Adrenal gland (tissue), 5 donors: ENCODE results near the gene RRAGB.

Experiments used
- CTCF ChIP-seq, 6 experiments: fragments of 450-650 bp in 4 of 6; fragments of 200-600 bp in 2 of 6; sonication (generic) in 1 of 6; IDR thresholded peaks; 1 replicate in 5 of 6; 2 replicates in 1 of 6; pipeline versions ENCODE4 v1.5.1 to v1.8.0; 2016 to 2021; ENCODE audit warnings: antibody characterized with exemption in 6 of 6, mild to moderate bottlenecking in 2 of 6, moderate library complexity in 1 of 6
- POLR2A ChIP-seq, 2 donors: fragments of 450-650 bp; IDR thresholded peaks; one replicate each; pipeline ENCODE4 v1.6.1; 2017; ENCODE audit warnings: antibody characterized with exemption in 2 of 2, mild to moderate bottlenecking in 2 of 2, moderate library complexity in 1 of 2
- donor health status: DM: no; HTN: no; CAD: no.

- TF ChIP-seq CTCF (IDR thresholded peaks at IDR 0.05) (no peak), POLR2A (IDR thresholded peaks at IDR 0.05) (no peak)
These were observed 60.0 kb downstream of the RRAGB start for GRCh38 chrX:55777596-55777995.
